GM12878 (cell line): ENCODE results near the gene DOK7. TPM values are rescaled to one million over a fixed set of nuclear protein-coding genes. Genes with fewer than 3 reads are reported as not detected.

Source experiments
- ATAC-seq: fragments of 200-7000 bp; cut with Tn5 transposase; 3 replicates; pipeline ENCODE4 v1.9.1; 2020; ENCODE audit warnings: mild to moderate bottlenecking, moderate library complexity
- BruUV-seq: library from RNA; stranded (reverse); fragments of 400-500 nt; replicated peaks from 2 replicates; lab custom pipeline; 2021; lab: Mats Ljungman, UMichigan
- CTCF ChIA-PET: fragments of 300-600 bp; sonication (Branson Sonifier 250); formaldehyde crosslinking; extraction: SDS; loops from one replicate; lab custom pipeline; 2021; ENCODE audit warnings: inconsistent platforms; lab: Yijun Ruan, JAX
- POLR2A ChIA-PET: fragments of 350-600 bp; formaldehyde crosslinking; extraction: SDS; loops from one replicate; lab custom pipeline; 2021; ENCODE audit warnings: inconsistent platforms; lab: Charles Lee
- RAD21 ChIA-PET: fragments of 300-600 bp; sonication (Branson Sonifier 250); formaldehyde crosslinking; loops from one replicate; lab custom pipeline; 2023; ENCODE audit warnings: antibody characterized with exemption; ENCODE audit not compliant: unreplicated experiment; lab: Charles Lee
- SMC1A ChIA-PET: fragments of 300-600 bp; sonication (Branson Sonifier 250); formaldehyde crosslinking; loops from one replicate; lab custom pipeline; 2023; ENCODE audit not compliant: unreplicated experiment, uncharacterized antibody; lab: Charles Lee
- DNase-seq: peaks from one replicate; pipeline ENCODE4 v3.0.0-alpha.2; 2011; ENCODE audit warnings: low read depth, low spot score
- FAIRE-seq: peaks from 3 replicates; lab custom pipeline; 2011; peaks lifted over from hg19 to GRCh38; lab: Jason Lieb, UNC
- H2AFZ ChIP-seq: 2 replicates; pipeline ENCODE4 v1.6.0; 2011; ENCODE audit warnings: low read depth, low read length, control low read depth; ENCODE audit not compliant: control insufficient read depth
- H3K27ac ChIP-seq: 2 replicates; pipeline ENCODE4 v1.5.1; 2011; ENCODE audit warnings: control low read depth; ENCODE audit not compliant: control insufficient read depth, insufficient read depth
- H3K27me3 ChIP-seq, 2 experiments: replicated peaks in 1 of 2; 2 replicates each; pipeline versions ENCODE4 v1.6.0 to v1.6.1; 2011; ENCODE audit warnings: low read length in 1 of 2; ENCODE audit not compliant: control insufficient read depth in 2 of 2, insufficient read depth in 2 of 2
- H3K36me3 ChIP-seq, 2 experiments: 2 replicates each; pipeline ENCODE4 v1.5.1; 2011; ENCODE audit warnings: low read length in 1 of 2; ENCODE audit not compliant: control insufficient read depth in 2 of 2, insufficient read depth in 2 of 2
- H3K4me1 ChIP-seq: 2 replicates; pipeline ENCODE4 v1.6.1; 2011; ENCODE audit warnings: mild to moderate bottlenecking, low read length, moderate library complexity, mixed read lengths; ENCODE audit not compliant: control insufficient read depth, insufficient read depth
- H3K4me2 ChIP-seq: 2 replicates; pipeline ENCODE4 v1.6.0; 2011; ENCODE audit warnings: control low read depth; ENCODE audit not compliant: control insufficient read depth, insufficient read depth
- H3K4me3 ChIP-seq: fragments of 200-600 bp; sonication (generic); 2 replicates; pipeline ENCODE4 v1.5.1; 2016
- H3K79me2 ChIP-seq: 2 replicates; pipeline ENCODE4 v1.6.0; 2011; ENCODE audit warnings: low read length; ENCODE audit not compliant: control insufficient read depth, insufficient read depth
- H3K9ac ChIP-seq: 2 replicates; pipeline ENCODE4 v1.8.0; 2011; ENCODE audit warnings: low read length, control low read depth, mixed read lengths; ENCODE audit not compliant: control insufficient read depth, insufficient read depth
- H3K9me3 ChIP-seq: replicated peaks from 3 replicates; pipeline ENCODE4 v1.5.1; 2011; ENCODE audit warnings: mild to moderate bottlenecking, low read length; ENCODE audit not compliant: control insufficient read depth, insufficient read depth
- H4K20me1 ChIP-seq: 2 replicates; pipeline ENCODE4 v1.6.0; 2011; ENCODE audit not compliant: control insufficient read depth, insufficient read depth
- CHD1 ChIP-seq: IDR thresholded peaks from 2 replicates; pipeline ENCODE4 v1.6.1; 2012; ENCODE audit warnings: low read depth, low read length, improper control_type of control experiment
- CHD4 ChIP-seq: fragments of 200-600 bp; sonication (generic); IDR thresholded peaks from 2 replicates; pipeline ENCODE4 v1.6.1; 2016; ENCODE audit warnings: mild to moderate bottlenecking
- DPF2 ChIP-seq: fragments of 450-650 bp; IDR thresholded peaks from 2 replicates; pipeline ENCODE4 v1.6.1; 2017; ENCODE audit warnings: mild to moderate bottlenecking
- HDAC6 ChIP-seq: fragments of 200-600 bp; sonication (generic); IDR thresholded peaks from one replicate; pipeline ENCODE4 v1.8.0; 2017; ENCODE audit warnings: antibody characterized with exemption; ENCODE audit not compliant: unreplicated experiment
- JUND ChIP-seq: IDR thresholded peaks from 2 replicates; pipeline ENCODE4 v1.6.1; 2012; ENCODE audit warnings: low read depth, mild to moderate bottlenecking, low read length, improper control_type of control experiment, moderate library complexity
- MXI1 ChIP-seq: fragments of 150-350 bp; IDR thresholded peaks from 2 replicates; pipeline ENCODE4 v1.6.1; 2011; ENCODE audit warnings: low read depth, mild to moderate bottlenecking, inconsistent platforms, low read length, improper control_type of control experiment
- NFYA ChIP-seq: IDR thresholded peaks from 2 replicates; pipeline ENCODE4 v1.6.1; 2011; ENCODE audit warnings: low read depth, mild to moderate bottlenecking, low read length, improper control_type of control experiment, borderline replicate concordance
- NFYB ChIP-seq: IDR thresholded peaks from 2 replicates; pipeline ENCODE4 v1.6.1; 2011; ENCODE audit warnings: low read depth, mild to moderate bottlenecking, low read length, improper control_type of control experiment, moderate library complexity; ENCODE audit not compliant: insufficient read depth
- PAX8 ChIP-seq: fragments of 450-650 bp; IDR thresholded peaks from 2 replicates; pipeline ENCODE4 v1.6.1; 2017; ENCODE audit warnings: mild to moderate bottlenecking, moderate library complexity
- RELA ChIP-seq: fragments of 450-650 bp; IDR thresholded peaks from 2 replicates; pipeline ENCODE4 v1.8.0; 2014; ENCODE audit warnings: borderline replicate concordance; ENCODE audit not compliant: partially characterized antibody
- SMAD1 ChIP-seq: fragments of 450-650 bp; IDR thresholded peaks from 2 replicates; pipeline ENCODE4 v1.6.1; 2018; ENCODE audit warnings: mild to moderate bottlenecking, low read depth; ENCODE audit not compliant: partially characterized antibody
- SMC3 ChIP-seq: IDR thresholded peaks from 2 replicates; pipeline ENCODE4 v1.6.1; 2011; ENCODE audit warnings: low read length, improper control_type of control experiment, borderline replicate concordance
- TBL1XR1 ChIP-seq: IDR thresholded peaks from 2 replicates; pipeline ENCODE4 v1.6.1; 2012; ENCODE audit warnings: low read depth, low read length, improper control_type of control experiment
- ZBED1 ChIP-seq: IDR thresholded peaks from 2 replicates; pipeline ENCODE4 v1.6.1; 2016; ENCODE audit warnings: borderline replicate concordance
- WGBS: methylation state at CpG from one replicate; pipeline ENCODE4 v1.1.6; 2016; ENCODE audit warnings: low lambda C conversion rate; ENCODE audit not compliant: insufficient replicate concordance, insufficient coverage; ENCODE audit errors: missing lambda C conversion rate; 5-methylcytosine and 5-hydroxymethylcytosine counted together
- in situ Hi-C: fragments of 300-500 bp; cut with MboI; formaldehyde crosslinking; loops from 9 replicates; pipeline ENCODE4 v1.14.3; 2018; ENCODE audit warnings: mixed read lengths
- intact Hi-C: fragments of 100-400 bp; cut with micrococcal nuclease; formaldehyde crosslinking; loops from one replicate; pipeline ENCODE4 v1.14.2; 2022; ENCODE audit not compliant: unreplicated experiment
- polyA plus RNA-seq, 11 experiments: library from polyadenylated mRNA; depleted of rRNA in 4 of 11; unstranded in 6 of 11; stranded (reverse) in 5 of 11; fragments of >200 nt; fragmentation: Nextera tagmentation in 4 of 11; fragmentation: Illumina TruSeq in 1 of 11; extraction: Ambion mirVana in 4 of 11; extraction: Trizol in 1 of 11; gene quantifications; 1 replicate in 1 of 11; 2 replicates in 10 of 11; pipeline versions ENCODE4 v1.2.1 to v1.2.3, GENCODE V29; 2011 to 2016; ENCODE audit warnings: inconsistent platforms in 2 of 11, missing spikeins in 2 of 11, low read depth in 1 of 11
- total RNA-seq, 4 experiments: library from RNA; depleted of rRNA in 3 of 4; stranded (reverse); fragments of >200 nt in 3 of 4; fragmentation: Illumina TruSeq in 1 of 4; extraction: Trizol in 1 of 4; gene quantifications; 2 replicates each; pipeline versions ENCODE4 v1.2.1 to v1.2.3, GENCODE V29; 2013 to 2021
- TF ChIP-seq, protein P1 (sequence below): IDR thresholded peaks from 2 replicates; pipeline ENCODE4 v1.6.1; 2012; ENCODE audit warnings: low read depth, low read length, improper control_type of control experiment

The DOK7 gene
- total and polyA plus RNA-seq, 10 of the 15 experiments (the other 5 are each of a cell fraction or from before 2014, with no cell fraction given) = 0.04 to 0.46 (median 0.18) TPM; not detected in 4

DNA sequence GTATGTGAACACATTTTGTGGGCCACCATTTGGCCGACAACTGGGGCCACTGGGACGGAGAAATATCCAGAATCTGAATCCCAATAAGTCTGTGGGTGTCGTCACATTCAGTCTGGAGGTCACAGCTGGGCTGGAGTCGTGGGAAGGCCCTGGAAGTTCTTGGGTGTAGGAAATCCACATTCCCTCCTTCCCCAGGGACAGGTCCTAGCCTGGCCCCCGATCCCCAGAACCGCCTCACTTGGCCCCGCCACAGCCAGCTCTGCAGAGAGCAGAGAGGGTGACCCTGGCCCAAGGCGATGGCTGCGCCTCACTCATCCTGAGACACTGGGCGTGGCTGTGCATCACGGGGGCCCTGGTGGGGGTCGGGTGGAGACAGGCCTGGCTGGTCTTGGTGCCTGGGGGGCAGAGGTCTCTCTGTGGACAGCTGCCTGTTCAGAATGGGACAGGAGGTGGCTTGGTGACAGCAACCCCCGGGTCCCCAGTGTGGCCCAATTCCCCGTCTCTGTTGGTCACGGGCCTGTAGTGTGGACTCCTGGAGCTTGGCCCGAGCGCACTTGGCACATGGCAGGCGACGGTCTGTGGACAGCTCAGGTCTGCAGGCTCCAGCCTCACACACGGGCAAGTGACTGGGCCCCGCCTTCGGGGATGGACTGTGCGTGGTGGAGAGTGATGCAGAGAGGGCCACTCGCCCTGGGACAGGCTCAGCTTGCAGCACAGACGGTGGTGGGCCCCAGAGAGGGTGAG, 16.4 kb downstream of the DOK7 start:
- Histone ChIP-seq H3K4me2 (no peak overlapping the region), H3K4me3 (no peak overlapping the region), H3K36me3 (no peaks in the 10 kb centered on the region), H2AFZ (no peak overlapping the region), H3K79me2 (no peaks in the 10 kb centered on the region), H3K9me3 (no peaks in the 10 kb centered on the region), H3K9ac (no peak overlapping the region), H4K20me1 (no peaks in the 10 kb centered on the region), H3K4me1 (no peaks in the 10 kb centered on the region), H3K27ac (no peak overlapping the region), H3K27me3 (peaks cover 2 to 3% of the 10 kb centered on the region in 2 experiments; a peak in 3 of 4 replicates)
- intact Hi-C loops = loop anchor here (1.0 kb wide), 1 partner anchor 133 kb away; no protein-coding TSS in a partner anchor
- ChIA-PET POLR2A (no interaction called here), SMC1A (interaction anchor here (0.7 to 2.0 kb wide), 2 partner anchors 133 to 155 kb away, joined by 3 to 7 read pairs; no protein-coding TSS in a partner anchor), RAD21 (interaction anchor here (1.6 to 2.9 kb wide), 2 partner anchors 36 to 132 kb away, joined by 3 to 19 read pairs; no protein-coding TSS in a partner anchor), CTCF (interaction anchor here (0.6 to 2.0 kb wide), 14 partner anchors 10 to 433 kb away, joined by 3 to 8 read pairs (median 4); no protein-coding TSS in a partner anchor)
- BruUV-seq = no TSS peak
- FAIRE-seq (no peak), ATAC-seq (no peak), DNase-seq (no peak)
- in situ Hi-C loops = no loop called here
- WGBS = 17% methylated on average over 25 of the region's 25 CpGs
- TF ChIP-seq, protein P1, sequence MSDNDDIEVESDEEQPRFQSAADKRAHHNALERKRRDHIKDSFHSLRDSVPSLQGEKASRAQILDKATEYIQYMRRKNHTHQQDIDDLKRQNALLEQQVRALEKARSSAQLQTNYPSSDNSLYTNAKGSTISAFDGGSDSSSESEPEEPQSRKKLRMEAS = no peak
- TF ChIP-seq JUND (no peak), ZBED1 (no peak), SMAD1 (no peak), NFYB (no peak), CHD1 (no peak), HDAC6 (no peak), MXI1 (no peak), PAX8 (no peak), SMC3 (no peak), RELA (no peak), TBL1XR1 (no peak), NFYA (no peak), CHD4 (no peak), DPF2 (no peak)
